ENCODE measurements around the gene ABRAXAS1.

- TF ChIP-seq, protein P1, sequence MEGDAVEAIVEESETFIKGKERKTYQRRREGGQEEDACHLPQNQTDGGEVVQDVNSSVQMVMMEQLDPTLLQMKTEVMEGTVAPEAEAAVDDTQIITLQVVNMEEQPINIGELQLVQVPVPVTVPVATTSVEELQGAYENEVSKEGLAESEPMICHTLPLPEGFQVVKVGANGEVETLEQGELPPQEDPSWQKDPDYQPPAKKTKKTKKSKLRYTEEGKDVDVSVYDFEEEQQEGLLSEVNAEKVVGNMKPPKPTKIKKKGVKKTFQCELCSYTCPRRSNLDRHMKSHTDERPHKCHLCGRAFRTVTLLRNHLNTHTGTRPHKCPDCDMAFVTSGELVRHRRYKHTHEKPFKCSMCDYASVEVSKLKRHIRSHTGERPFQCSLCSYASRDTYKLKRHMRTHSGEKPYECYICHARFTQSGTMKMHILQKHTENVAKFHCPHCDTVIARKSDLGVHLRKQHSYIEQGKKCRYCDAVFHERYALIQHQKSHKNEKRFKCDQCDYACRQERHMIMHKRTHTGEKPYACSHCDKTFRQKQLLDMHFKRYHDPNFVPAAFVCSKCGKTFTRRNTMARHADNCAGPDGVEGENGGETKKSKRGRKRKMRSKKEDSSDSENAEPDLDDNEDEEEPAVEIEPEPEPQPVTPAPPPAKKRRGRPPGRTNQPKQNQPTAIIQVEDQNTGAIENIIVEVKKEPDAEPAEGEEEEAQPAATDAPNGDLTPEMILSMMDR (IDR thresholded peaks at IDR 0.05) = no peak
- TF ChIP-seq POLR2A (IDR thresholded peaks at IDR 0.05) = no peak
These were observed 19.1 kb upstream of the ABRAXAS1 start for GRCh38 chr4:83503974-83504373.
